SK-N-MC (cell line): Measurements from ENCODE around the gene SELENON.

Experiments
- DNase-seq: peaks from one replicate; pipeline ENCODE4 v3.0.0-alpha.2; 2011; ENCODE audit warnings: low read depth, low spot score
- H3K27ac ChIP-seq: fragments of 200-600 bp; sonication (generic); 2 replicates; pipeline ENCODE4 v1.5.1; 2016; ENCODE audit warnings: mixed run types
- H3K36me3 ChIP-seq: fragments of 200-600 bp; sonication (generic); 2 replicates; pipeline ENCODE4 v1.6.1; 2017; ENCODE audit warnings: antibody characterized with exemption, low read length, mixed read lengths; ENCODE audit not compliant: insufficient read depth
- H3K4me3 ChIP-seq: fragments of 200-600 bp; sonication (generic); 2 replicates; pipeline ENCODE4 v1.5.1; 2016
- H3K9ac ChIP-seq: fragments of 200-600 bp; sonication (generic); 2 replicates; pipeline ENCODE4 v1.8.0; 2017; ENCODE audit warnings: mixed run types, mixed read lengths; ENCODE audit not compliant: insufficient read length
- H3K9me3 ChIP-seq: fragments of 200-600 bp; sonication (generic); 2 replicates; pipeline ENCODE4 v1.6.1; 2017; ENCODE audit warnings: low read depth, mild to moderate bottlenecking, antibody characterized with exemption, low read length, moderate library complexity, mixed read lengths
- EZH2 ChIP-seq: fragments of 200-600 bp; sonication (generic); IDR thresholded peaks from one replicate; pipeline ENCODE4 v1.6.1; 2017; ENCODE audit warnings: antibody characterized with exemption
- FOXP2 ChIP-seq: optimal IDR thresholded peaks from 2 replicates; pipeline ENCODE3; 2011; ENCODE audit warnings: mild to moderate bottlenecking, moderate library complexity; ENCODE audit not compliant: insufficient read depth; ENCODE audit errors: extremely low read length, control extremely low read depth
- POLR2AphosphoS5 ChIP-seq: IDR thresholded peaks from 2 replicates; pipeline ENCODE4 v1.6.1; 2012; ENCODE audit warnings: mild to moderate bottlenecking, low read depth, low read length, borderline replicate concordance

Gene SELENON

DNA sequence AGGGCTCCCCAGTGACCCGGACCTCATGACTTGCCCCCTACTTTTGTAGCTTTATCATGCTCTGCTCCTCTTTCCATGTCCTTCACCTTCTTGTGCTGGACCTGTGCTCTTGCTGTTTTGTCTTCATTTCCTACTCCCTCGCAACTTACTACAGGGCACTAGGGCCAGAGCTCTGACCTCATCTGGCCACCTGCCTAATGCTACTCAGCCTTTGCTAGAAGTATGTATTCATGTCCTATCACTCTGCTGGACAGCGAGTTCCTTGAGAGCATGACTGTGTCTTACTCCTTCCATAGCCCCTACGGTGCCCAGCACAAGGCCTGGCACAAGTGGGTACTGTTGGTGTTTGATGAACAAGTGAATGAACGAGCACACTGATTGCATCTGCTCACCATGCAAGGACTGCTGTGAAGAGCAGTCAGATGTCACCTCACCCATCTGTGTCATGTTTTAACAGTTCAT, 21.7 kb downstream of the SELENON start:
- TF ChIP-seq FOXP2 (no peak), EZH2 (no peak), POLR2AphosphoS5 (no peak)
- Histone ChIP-seq H3K9ac (no peak overlapping the region), H3K4me3 (no peak overlapping the region), H3K27ac (no peak overlapping the region), H3K9me3 (no peaks in the 10 kb centered on the region), H3K36me3 (peaks cover 3% of the 10 kb centered on the region; the same call in 1 of the 2 replicates)
- DNase-seq, result no peak

DNA sequence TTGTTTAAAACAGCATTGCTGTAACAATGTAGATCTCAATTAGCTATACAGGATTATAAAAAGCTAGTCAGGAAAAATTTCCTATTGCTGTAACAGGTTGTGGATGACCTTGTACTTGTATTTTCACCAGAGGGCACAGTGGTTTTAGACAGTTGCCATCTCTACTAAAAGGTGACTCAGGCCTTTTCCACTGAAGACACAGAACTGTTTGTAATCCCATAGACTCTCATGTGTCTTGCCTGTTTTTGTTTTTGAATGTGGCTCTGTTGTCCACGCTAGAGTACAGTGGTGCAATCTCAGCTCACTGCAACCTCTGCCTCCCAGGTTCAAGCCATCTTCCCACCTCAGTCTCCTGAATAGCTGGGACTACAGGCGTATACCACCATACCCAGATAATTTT, 25.6 kb downstream of the SELENON start:
- no peak overlapping the region for H3K4me3 ChIP-seq
- no peak overlapping the region for H3K27ac ChIP-seq
- TF ChIP-seq POLR2AphosphoS5 (no peak), EZH2 (no peak), FOXP2 (no peak)
- H3K9me3 ChIP-seq, result no peaks in the 10 kb centered on the region
- peaks cover 33% of the 10 kb centered on the region for H3K36me3 ChIP-seq
- no peak overlapping the region for H3K9ac ChIP-seq
- no peak for DNase-seq

GRCh38 chr1:25826571-25826970, 26.6 kb downstream of the SELENON start:
- Histone ChIP-seq H3K9ac (no peak overlapping the region), H3K4me3 (no peak overlapping the region), H3K27ac (no peak overlapping the region), H3K36me3 (peaks cover 43% of the 10 kb centered on the region), H3K9me3 (no peaks in the 10 kb centered on the region)
- TF ChIP-seq POLR2AphosphoS5, result no peak
- no peak for TF ChIP-seq EZH2
- no peak for TF ChIP-seq FOXP2
- DNase-seq, result no peak

DNA sequence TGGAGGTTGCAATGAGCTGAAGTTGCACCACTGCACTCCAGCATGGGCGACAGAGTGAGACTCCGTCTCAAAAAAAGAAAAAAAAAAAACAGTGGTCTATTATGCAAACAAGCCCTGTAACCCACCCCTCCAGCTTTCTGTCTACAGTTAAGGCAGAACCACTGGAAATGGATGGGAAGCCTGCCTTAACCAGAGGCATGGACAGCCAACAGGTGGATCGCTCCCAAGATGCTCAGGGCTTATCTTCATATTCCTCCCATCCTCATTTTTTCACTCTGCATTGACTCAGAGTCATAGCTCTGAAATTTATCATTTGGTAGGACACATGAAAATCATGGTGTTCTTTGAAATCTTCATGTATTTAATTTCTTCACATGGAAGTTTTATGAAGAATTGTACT, 28.5 kb downstream of the SELENON start:
- Histone ChIP-seq H3K9ac (no peak overlapping the region), H3K4me3 (no peak overlapping the region), H3K36me3 (peaks cover 59% of the 10 kb centered on the region), H3K9me3 (no peaks in the 10 kb centered on the region), H3K27ac (no peak overlapping the region)
- DNase-seq, result no peak
- TF ChIP-seq FOXP2, result no peak
- TF ChIP-seq POLR2AphosphoS5, result no peak
- no peak for TF ChIP-seq EZH2

GRCh38 chr1:25829046-25829445, 29.1 kb downstream of the SELENON start:
- H3K27ac ChIP-seq, result no peak overlapping the region
- no peak overlapping the region for H3K9ac ChIP-seq
- no peak for TF ChIP-seq POLR2AphosphoS5
- TF ChIP-seq EZH2, result no peak
- TF ChIP-seq FOXP2, result no peak
- no peaks in the 10 kb centered on the region for H3K9me3 ChIP-seq
- no peak for DNase-seq
- no peak overlapping the region for H3K4me3 ChIP-seq
- H3K36me3 ChIP-seq, result peaks cover 60% of the 10 kb centered on the region

DNA sequence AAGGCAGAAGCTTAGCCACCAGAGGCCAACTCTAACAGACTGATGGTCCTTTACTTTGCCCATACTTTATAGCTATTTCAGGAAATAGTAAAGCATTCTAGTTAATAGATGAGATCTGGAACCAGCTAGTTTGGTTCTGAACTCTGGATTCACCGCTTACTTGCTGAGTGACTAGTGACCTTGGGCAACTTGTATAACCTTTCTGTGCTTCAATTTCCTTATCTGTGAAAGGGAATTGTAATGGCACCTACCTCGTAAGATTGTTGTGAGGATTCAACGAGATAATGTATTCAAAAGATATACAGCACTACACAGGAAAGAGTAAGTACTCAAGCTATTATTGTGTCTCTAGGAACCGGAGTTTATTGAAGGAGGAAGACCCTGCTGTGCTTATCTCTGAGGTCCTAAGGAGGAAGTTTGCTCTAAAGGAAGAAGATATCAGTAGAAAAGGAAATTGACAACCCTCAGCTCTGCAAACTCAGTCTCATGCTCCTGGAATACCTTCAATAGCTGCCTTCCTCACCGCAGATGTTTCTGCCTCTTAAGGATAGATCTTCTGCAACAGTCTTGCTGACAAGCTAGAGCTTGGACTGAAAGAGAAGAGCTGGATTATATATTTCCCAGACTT, 31.7 kb downstream of the SELENON start:
- TF ChIP-seq EZH2 (no peak), FOXP2 (no peak), POLR2AphosphoS5 (no peak)
- H3K36me3 ChIP-seq, result peaks cover 75% of the 10 kb centered on the region
- H3K27ac ChIP-seq, result no peak overlapping the region
- H3K9ac ChIP-seq, result no peak overlapping the region
- no peaks in the 10 kb centered on the region for H3K9me3 ChIP-seq
- H3K4me3 ChIP-seq, result no peak overlapping the region
- DNase-seq, result no peak

DNA sequence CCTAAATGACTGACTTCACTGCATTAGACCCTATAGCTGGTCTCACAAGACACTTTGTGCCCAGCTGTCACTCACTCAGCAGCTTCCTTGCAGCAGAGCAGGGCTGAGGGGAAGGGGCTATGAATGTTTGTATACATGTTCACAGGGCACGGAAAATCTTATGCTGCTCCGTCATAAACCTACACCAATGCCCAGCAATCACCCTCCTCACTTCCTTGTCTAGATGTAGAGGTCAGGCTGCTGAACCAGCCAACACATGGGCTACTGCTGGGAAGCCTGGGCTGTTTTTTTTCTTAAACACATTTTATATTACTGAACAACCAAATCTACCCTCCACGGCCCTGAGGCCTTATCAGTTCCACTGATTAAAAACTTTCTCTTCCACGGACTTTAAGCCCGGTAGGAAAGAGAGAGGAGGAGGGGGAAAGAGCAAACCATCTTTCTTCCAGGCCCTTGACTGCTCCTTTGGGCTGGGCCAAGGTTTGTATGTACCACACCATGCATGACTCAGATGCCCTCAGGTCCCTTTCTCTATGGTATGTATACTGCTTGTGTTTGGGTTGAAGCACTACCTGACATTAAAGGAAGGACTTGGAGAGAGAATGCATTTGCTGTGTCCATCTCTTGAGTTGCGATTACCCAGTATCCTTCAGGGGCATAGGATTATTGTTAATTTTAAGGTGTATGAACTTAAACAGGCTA, 32.5 kb downstream of the SELENON start:
- no peak for DNase-seq
- Histone ChIP-seq H3K36me3 (peaks cover 79% of the 10 kb centered on the region), H3K27ac (no peak overlapping the region), H3K4me3 (no peak overlapping the region), H3K9ac (no peak overlapping the region), H3K9me3 (no peaks in the 10 kb centered on the region)
- TF ChIP-seq FOXP2, result no peak

DNA sequence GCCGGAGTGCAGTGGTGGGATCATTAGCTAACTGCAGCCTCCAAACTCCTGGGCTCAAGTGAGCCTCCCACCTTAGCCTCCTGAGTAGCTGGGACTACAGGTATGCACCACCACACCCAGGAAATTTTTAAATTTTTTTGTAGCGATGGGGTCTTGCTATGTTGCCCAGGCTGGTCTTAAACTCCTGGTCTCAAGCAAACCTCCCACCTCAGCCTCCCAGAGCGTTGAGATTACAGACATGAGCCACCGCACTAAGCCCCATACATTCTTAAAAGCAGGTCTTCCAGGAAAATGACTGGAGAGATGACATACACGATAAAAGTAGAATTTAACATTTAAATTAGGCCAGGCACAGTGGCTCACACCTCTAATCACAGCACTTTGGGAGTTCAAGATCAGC, 33.2 kb downstream of the SELENON start:
- H3K9ac ChIP-seq, result no peak overlapping the region
- no peaks in the 10 kb centered on the region for H3K9me3 ChIP-seq
- no peak for DNase-seq
- H3K4me3 ChIP-seq, result no peak overlapping the region
- peaks cover 75% of the 10 kb centered on the region for H3K36me3 ChIP-seq
- TF ChIP-seq POLR2AphosphoS5 (no peak), FOXP2 (no peak), EZH2 (no peak)
- H3K27ac ChIP-seq, result no peak overlapping the region

DNA sequence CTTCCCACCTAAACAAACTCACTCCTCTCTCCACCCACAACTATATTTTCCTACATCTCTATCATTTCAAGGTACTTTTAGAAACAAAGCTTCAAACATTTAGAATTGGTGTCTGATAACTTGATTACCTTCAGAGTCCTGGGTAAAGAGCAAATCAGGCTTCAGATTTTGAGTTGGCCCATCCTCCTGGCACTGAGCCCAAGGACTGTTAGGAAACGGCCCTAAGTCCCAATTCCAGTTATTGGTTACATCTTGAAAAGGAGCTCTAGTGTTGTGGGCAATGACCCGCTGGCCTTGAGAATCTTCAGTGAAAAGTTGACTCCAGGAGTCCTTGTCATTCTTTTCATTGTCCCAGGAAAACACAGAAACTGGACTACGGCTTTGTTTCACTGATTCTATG, 34.9 kb downstream of the SELENON start:
- Histone ChIP-seq H3K4me3 (no peak overlapping the region), H3K36me3 (peaks cover 62% of the 10 kb centered on the region), H3K9ac (no peak overlapping the region), H3K27ac (no peak overlapping the region), H3K9me3 (no peaks in the 10 kb centered on the region)
- TF ChIP-seq EZH2 (no peak), FOXP2 (no peak), POLR2AphosphoS5 (no peak)
- no peak for DNase-seq
